Astrocyte (in vitro differentiated cells and primary cell): ENCODE results near the gene TBX18.

Experiments
- CTCF ChIP-seq: IDR thresholded peaks from 2 replicates; pipeline ENCODE4 v1.5.1; 2011; ENCODE audit warnings: low read depth, mild to moderate bottlenecking, inconsistent platforms, low read length, moderate library complexity; ENCODE audit not compliant: insufficient read depth
- EZH2 ChIP-seq: IDR thresholded peaks from 2 replicates; pipeline ENCODE4 v1.6.1; 2012; ENCODE audit warnings: mild to moderate bottlenecking, low read length, inconsistent platforms; ENCODE audit not compliant: insufficient read depth

- TF ChIP-seq CTCF (no peak), EZH2 (no peak)
Measured at GRCh38 chr6:84663866-84664265, 100.5 kb downstream of the TBX18 start.
